SK-N-MC (cell line): ENCODE data around the gene JAKMIP1.

Experiments
- EZH2 ChIP-seq: fragments of 200-600 bp; sonication (generic); IDR thresholded peaks from one replicate; pipeline ENCODE4 v1.6.1; 2017; ENCODE audit warnings: antibody characterized with exemption
- POLR2AphosphoS5 ChIP-seq: IDR thresholded peaks from 2 replicates; pipeline ENCODE4 v1.6.1; 2012; ENCODE audit warnings: mild to moderate bottlenecking, low read depth, low read length, borderline replicate concordance

- no peak for TF ChIP-seq EZH2
- no peak for TF ChIP-seq POLR2AphosphoS5
Measured at GRCh38 chr4:6052679-6053078, 147.7 kb downstream of the JAKMIP1 start.
